ENCODE measurements around the gene ACSS1.
A peak's percentile ranks its signal among the peaks of the same experiment; 100 is the strongest.

Gene ACSS1

GRCh38 chr20:25058051-25058846, at the start of gene ACSS1:
Gene ACSS1 (minus strand): TSS chr20:25058139. CDS start chr20:25058102, 37 bp downstream.
- peak; percentile 78 for DNase-seq (ENCODE audit: low spot score)

GRCh38 chr20:25103526-25103925, 45.6 kb upstream of the ACSS1 start:
- DNase-seq (ENCODE audit: low spot score) = no peak

GRCh38 chr20:25100914-25101313, 43.0 kb upstream of the ACSS1 start:
- no peak for DNase-seq (ENCODE audit: low spot score)

GRCh38 chr20:25099601-25100140, 41.7 kb upstream of the ACSS1 start:
- no peak for DNase-seq (ENCODE audit: low spot score)

GRCh38 chr20:25097498-25097897, 39.6 kb upstream of the ACSS1 start:
- DNase-seq (ENCODE audit: low spot score) = no peak

GRCh38 chr20:25090492-25091429, 32.8 kb upstream of the ACSS1 start:
- DNase-seq (ENCODE audit: low spot score) = no peak

GRCh38 chr20:25089662-25090061, 31.7 kb upstream of the ACSS1 start:
- no peak for DNase-seq (ENCODE audit: low spot score)

GRCh38 chr20:25089096-25089495, 31.2 kb upstream of the ACSS1 start:
- no peak for DNase-seq (ENCODE audit: low spot score)

GRCh38 chr20:25088267-25088666, 30.3 kb upstream of the ACSS1 start:
- no peak for DNase-seq (ENCODE audit: low spot score)

GRCh38 chr20:25087186-25087929, 29.4 kb upstream of the ACSS1 start:
- no peak for DNase-seq (ENCODE audit: low spot score)

- DNase-seq (ENCODE audit: low spot score) = no peak
Measured at GRCh38 chr20:25085756-25086495, 28.0 kb upstream of the ACSS1 start.

- DNase-seq (ENCODE audit: low spot score) = no peak
Measured at GRCh38 chr20:25084626-25085187, 26.8 kb upstream of the ACSS1 start.

- DNase-seq (ENCODE audit: low spot score) = no peak
Measured at GRCh38 chr20:25083773-25084625, 26.1 kb upstream of the ACSS1 start.

- DNase-seq (ENCODE audit: low spot score) = no peak
Measured at GRCh38 chr20:25083141-25083772, 25.3 kb upstream of the ACSS1 start.

- no peak for DNase-seq (ENCODE audit: low spot score)
Measured at GRCh38 chr20:25082498-25082873, 24.5 kb upstream of the ACSS1 start.

- no peak for DNase-seq (ENCODE audit: low spot score)
Measured at GRCh38 chr20:25081730-25082497, 24.0 kb upstream of the ACSS1 start, which contains the start of gene VSX1. Gene VSX1 (minus strand): TSS chr20:25082141. CDS start chr20:25082096, 45 bp downstream.

GRCh38 chr20:25081065-25081729, 23.3 kb upstream of the ACSS1 start:
- DNase-seq (ENCODE audit: low spot score) = no peak

GRCh38 chr20:25079171-25079570, 21.2 kb upstream of the ACSS1 start:
- DNase-seq (ENCODE audit: low spot score) = no peak

All from Ammon's horn (tissue), 1 donor.